Astrocyte of the cerebellum (primary cell): ENCODE results near the gene OBSCN.

Experiments used
- DNase-seq: peaks from one replicate; pipeline ENCODE4 v3.0.0-alpha.2; 2011; ENCODE audit warnings: low read depth
- H3K4me3 ChIP-seq: 2 replicates; pipeline ENCODE4 v1.5.1; 2011; ENCODE audit warnings: mild to moderate bottlenecking, low read depth, low read length, moderate library complexity
- CTCF ChIP-seq: IDR thresholded peaks from 2 replicates; pipeline ENCODE4 v1.5.1; 2012; ENCODE audit warnings: low read length, low read depth, moderate library complexity, mild to moderate bottlenecking; ENCODE audit errors: missing control alignments
- in situ Hi-C: cut with HindIII; loops from 2 replicates; pipeline ENCODE4 v1.10.0; 2017; ENCODE audit warnings: low sequenced_read_pairs

The OBSCN gene

GRCh38 chr1:228314315-228314657, 106.4 kb downstream of the OBSCN start:
- no peak for TF ChIP-seq CTCF
- no peak overlapping the region for H3K4me3 ChIP-seq
- no peak for DNase-seq
- in situ Hi-C loops: no loop called here

GRCh38 chr1:228314658-228315483, 107.0 kb downstream of the OBSCN start:
- in situ Hi-C loops: no loop called here
- TF ChIP-seq CTCF: no peak
- H3K4me3 ChIP-seq: no peak overlapping the region
- no peak for DNase-seq

GRCh38 chr1:228315484-228315944, 107.7 kb downstream of the OBSCN start:
- DNase-seq: no peak
- TF ChIP-seq CTCF: no peak
- in situ Hi-C loops: no loop called here
- no peak overlapping the region for H3K4me3 ChIP-seq

GRCh38 chr1:228315945-228316588, 108.2 kb downstream of the OBSCN start:
- DNase-seq: no peak
- TF ChIP-seq CTCF: no peak
- no peak overlapping the region for H3K4me3 ChIP-seq
- in situ Hi-C loops: no loop called here

- in situ Hi-C loops: no loop called here
- no peak overlapping the region for H3K4me3 ChIP-seq
- DNase-seq: no peak
- TF ChIP-seq CTCF: no peak
Observed at GRCh38 chr1:228316589-228317387, 108.9 kb downstream of the OBSCN start.

- DNase-seq: no peak
- in situ Hi-C loops: no loop called here
- no peak overlapping the region for H3K4me3 ChIP-seq
Observed at GRCh38 chr1:228317411-228317828, 109.6 kb downstream of the OBSCN start.

More at GRCh38 chr1:228317411-228317828, 109.6 kb downstream of the OBSCN start:
- TF ChIP-seq CTCF: no peak
